ENCODE data around the gene IP6K3.

The IP6K3 gene

GRCh38 chr6:33694977-33695376, 51.7 kb downstream of the IP6K3 start:
- intact Hi-C loops (cut with DNase I; ENCODE audit: low total_unique reads): loop anchor here (5.0 kb wide), 1 partner anchor 108 kb away; no protein-coding TSS in a partner anchor
- DNase-seq: no peak
- peaks cover 0 to 50% (median 21%) of the 10 kb centered on the region in 4 donors for H3K4me1 ChIP-seq
- no peak for TF ChIP-seq CTCF (IDR thresholded peaks at IDR 0.05)
- H3K27ac ChIP-seq: peak overlapping the region; percentile 41 to 49
- H3K36me3 ChIP-seq: peaks cover 0 to 77% (median 7%) of the 10 kb centered on the region in 3 donors
- no peak overlapping the region for H3K4me3 ChIP-seq
- no peaks in the 10 kb centered on the region for H3K27me3 ChIP-seq
- H3K9me3 ChIP-seq: no peaks in the 10 kb centered on the region

- Histone ChIP-seq H3K4me3 (no peak overlapping the region), H3K27me3 (no peaks in the 10 kb centered on the region), H3K4me1 (peaks cover 0 to 50% (median 21%) of the 10 kb centered on the region in 4 donors), H3K27ac (peak overlapping the region; percentile 41 to 49), H3K9me3 (no peaks in the 10 kb centered on the region), H3K36me3 (peaks cover 0 to 81% (median 7%) of the 10 kb centered on the region in 3 donors)
- no peak for DNase-seq
- intact Hi-C loops (cut with DNase I; ENCODE audit: low total_unique reads): no loop called here
- TF ChIP-seq CTCF (IDR thresholded peaks at IDR 0.05): no peak
Measured at GRCh38 chr6:33694401-33694931, 52.2 kb downstream of the IP6K3 start.

- H3K9me3 ChIP-seq: no peaks in the 10 kb centered on the region
- peaks cover 0 to 90% (median 17%) of the 10 kb centered on the region in 3 donors for H3K36me3 ChIP-seq
- peak overlapping the region; percentile 41 to 49 for H3K27ac ChIP-seq
- intact Hi-C loops (cut with DNase I; ENCODE audit: low total_unique reads): no loop called here
- no peaks in the 10 kb centered on the region for H3K27me3 ChIP-seq
- peaks cover 0 to 50% (median 21%) of the 10 kb centered on the region in 4 donors for H3K4me1 ChIP-seq
- TF ChIP-seq CTCF (IDR thresholded peaks at IDR 0.05): no peak
- no peak for DNase-seq
- H3K4me3 ChIP-seq: no peak overlapping the region
Measured at GRCh38 chr6:33693186-33694105, 53.3 kb downstream of the IP6K3 start.

GRCh38 chr6:33692760-33693158, 53.9 kb downstream of the IP6K3 start:
- no peak for TF ChIP-seq CTCF (IDR thresholded peaks at IDR 0.05)
- no peak for DNase-seq
- Histone ChIP-seq H3K36me3 (peaks cover 0 to 90% (median 24%) of the 10 kb centered on the region in 3 donors), H3K4me1 (peaks cover 0 to 50% (median 21%) of the 10 kb centered on the region in 4 donors), H3K4me3 (no peak overlapping the region), H3K27ac (peak overlapping the region in 1 of 2 donors; percentile 41), H3K9me3 (no peaks in the 10 kb centered on the region), H3K27me3 (no peaks in the 10 kb centered on the region)
- intact Hi-C loops (cut with DNase I; ENCODE audit: low total_unique reads): no loop called here

GRCh38 chr6:33692078-33692759, 54.5 kb downstream of the IP6K3 start:
- no peaks in the 10 kb centered on the region for H3K9me3 ChIP-seq
- DNase-seq: no peak
- H3K4me3 ChIP-seq: no peak overlapping the region
- peaks cover 0 to 90% (median 30%) of the 10 kb centered on the region in 3 donors for H3K36me3 ChIP-seq
- no peak for TF ChIP-seq CTCF (IDR thresholded peaks at IDR 0.05)
- intact Hi-C loops (cut with DNase I; ENCODE audit: low total_unique reads): no loop called here
- H3K4me1 ChIP-seq: peaks cover 0 to 47% (median 20%) of the 10 kb centered on the region in 4 donors
- peak overlapping the region in 1 of 2 donors; percentile 41 for H3K27ac ChIP-seq
- no peaks in the 10 kb centered on the region for H3K27me3 ChIP-seq

Measured in tibial artery (tissue), 4 donors.